NOMO-1 (cell line): ENCODE results near the gene WNT11.

ENCODE experiments used
- DNase-seq, 2 experiments: peaks; one replicate each; lab custom pipeline; 2025; ENCODE audit not compliant: unreplicated experiment in 2 of 2; lab: John Stamatoyannopoulos, UW

Gene WNT11

DNA sequence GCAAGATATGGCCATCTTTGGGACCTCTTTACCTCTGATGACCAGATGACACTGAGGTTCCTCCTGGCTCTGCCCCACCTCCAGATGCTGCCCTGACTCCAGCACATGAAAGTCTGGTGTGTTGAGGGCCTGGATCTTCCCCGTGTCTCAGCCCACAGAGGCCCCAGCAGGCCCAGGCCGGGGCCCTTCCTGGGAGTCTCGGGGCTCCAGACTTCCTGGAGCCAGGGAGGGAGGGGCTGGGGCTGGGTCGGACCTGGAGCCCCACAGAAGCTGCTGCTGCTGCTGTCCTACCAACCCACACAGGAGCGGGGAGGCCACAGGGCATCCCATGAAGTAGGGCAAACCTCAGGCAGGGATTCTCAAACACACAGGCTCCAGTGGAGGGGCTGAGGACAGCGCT is 32.2 kb upstream of the WNT11 start:
- DNase-seq = no peak

DNA sequence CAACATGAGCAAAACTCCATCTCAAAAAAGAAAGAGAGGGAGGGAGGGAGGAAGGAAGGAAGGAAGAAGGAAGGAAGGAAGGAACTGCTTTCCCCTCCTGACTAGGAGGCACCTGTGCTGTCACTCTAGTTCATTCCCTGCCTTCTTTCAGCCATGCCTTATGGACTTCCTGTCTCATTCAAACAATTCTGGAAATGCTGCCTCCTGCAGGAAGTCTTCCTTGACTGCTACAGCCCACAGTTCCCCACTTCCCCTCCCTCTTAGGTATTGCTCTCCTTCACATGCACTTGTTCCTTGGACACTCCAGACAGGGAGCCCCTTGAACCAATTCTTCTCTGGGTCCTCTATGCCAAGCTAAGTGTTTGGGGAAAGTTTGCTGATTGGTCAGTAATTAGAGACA is 31.6 kb upstream of the WNT11 start:
- DNase-seq = no peak

DNA sequence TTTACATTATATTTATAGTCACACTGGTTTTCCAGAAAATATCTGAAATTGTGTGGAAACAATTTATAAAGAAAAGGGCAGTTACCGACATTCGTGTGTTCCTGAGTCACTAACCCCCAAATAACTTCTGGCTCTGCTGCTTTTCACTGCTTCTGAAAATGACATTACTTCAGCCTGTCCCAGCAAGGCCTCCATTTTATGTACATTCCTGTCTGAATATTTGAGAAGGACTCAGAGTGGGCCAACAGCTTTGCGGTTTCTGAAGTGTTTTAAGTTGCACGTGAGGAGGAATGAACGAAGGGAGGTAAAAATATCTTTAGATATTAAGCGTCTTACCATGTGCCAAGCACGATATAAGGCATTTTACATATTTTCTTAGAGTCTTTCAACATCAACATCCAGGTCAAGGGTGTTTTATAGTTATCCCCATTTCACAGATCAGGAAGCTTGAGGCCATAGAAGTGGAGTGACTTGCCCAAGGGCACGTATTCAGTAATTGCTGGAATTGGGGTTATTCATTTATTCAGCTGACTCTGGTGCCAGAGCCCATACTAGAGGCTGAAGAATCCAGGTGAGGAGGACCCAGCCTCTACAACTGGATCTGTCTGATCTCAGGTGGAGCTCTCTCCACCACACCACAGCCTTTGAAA is 30.8 kb upstream of the WNT11 start:
- no peak for DNase-seq

DNA sequence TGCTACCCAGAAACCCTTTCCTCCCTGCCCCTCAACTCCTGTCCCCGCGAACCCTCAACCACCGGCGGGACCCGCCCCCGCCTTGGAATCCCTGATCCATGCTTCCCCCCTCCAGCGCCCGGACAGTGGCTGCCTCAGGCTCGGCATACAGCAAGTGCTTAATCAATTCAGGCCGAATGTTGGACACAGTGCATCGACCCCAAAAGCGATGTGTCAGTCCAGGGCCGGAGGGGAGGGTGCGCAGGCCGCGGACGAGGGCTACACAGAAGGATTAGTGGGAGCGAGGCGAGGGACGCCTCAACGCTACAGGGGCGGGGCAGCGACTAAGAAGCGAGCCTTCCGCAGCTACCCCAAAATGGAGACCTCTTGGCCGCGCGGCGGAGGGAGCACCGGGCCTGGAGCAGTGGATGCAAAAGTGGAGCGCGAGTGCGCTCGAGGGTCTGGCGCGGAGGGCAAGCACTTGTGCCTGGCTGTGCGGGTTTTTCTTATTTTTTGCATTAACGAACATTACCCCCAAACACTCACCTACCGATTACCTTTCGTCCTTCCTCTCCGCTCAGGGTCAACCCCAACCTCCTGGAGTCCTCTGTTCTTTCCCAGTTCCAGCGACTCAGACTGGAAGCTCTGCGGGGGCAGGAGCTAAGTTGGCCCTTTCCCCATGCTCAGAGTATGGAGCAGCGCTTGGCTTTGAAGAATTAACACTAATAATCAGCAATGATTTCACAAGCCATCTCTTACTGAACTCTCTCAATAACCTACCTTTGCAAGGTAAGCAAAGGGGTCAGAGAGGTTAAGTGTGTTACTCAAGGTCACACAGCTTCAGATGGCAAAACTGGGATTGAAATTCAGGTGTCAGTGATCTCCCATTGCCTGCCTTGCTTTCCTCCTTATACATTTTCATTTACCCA is 30.0 kb upstream of the WNT11 start:
- DNase-seq = peak; percentile 53 to 68

DNA sequence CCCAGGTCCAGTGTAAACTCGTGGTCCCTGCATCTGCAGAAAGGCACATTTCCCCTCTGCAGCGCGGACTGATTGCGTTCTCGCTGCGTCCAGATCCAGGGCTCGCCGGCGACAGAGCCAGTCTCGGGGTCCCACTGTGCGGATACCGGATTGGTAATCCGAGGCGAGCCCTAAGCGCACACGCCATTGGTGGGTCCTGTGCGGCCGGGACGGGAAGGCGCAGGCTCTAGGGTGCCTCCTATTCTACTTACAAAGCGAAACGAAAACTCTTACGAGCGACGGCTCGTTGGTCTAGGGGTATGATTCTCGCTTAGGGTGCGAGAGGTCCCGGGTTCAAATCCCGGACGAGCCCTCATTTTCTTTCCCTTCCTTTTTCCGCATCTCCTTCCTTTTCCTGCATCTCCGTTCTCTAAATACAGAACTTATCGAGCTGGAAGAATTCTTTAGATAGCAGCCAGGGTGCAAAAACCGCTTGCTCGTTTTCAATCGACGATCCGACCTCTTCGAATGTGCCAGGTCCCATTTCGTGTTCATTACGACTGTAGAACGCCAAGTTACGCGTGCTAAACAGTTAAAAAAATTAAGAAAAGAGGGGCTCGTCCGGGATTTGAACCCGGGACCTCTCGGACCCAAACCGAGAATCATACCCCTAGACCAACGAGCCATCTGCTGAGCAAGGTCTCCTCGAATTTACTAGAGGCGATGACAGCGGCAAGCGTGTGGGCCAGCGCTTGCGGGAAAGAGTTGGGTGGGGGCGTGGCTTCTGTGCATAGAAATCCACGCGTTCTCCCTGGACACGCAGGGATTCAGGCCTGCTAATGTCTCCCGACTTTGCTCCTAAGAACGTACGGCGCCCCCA is 29.2 kb upstream of the WNT11 start:
- DNase-seq = peak; percentile 80 to 87

DNA sequence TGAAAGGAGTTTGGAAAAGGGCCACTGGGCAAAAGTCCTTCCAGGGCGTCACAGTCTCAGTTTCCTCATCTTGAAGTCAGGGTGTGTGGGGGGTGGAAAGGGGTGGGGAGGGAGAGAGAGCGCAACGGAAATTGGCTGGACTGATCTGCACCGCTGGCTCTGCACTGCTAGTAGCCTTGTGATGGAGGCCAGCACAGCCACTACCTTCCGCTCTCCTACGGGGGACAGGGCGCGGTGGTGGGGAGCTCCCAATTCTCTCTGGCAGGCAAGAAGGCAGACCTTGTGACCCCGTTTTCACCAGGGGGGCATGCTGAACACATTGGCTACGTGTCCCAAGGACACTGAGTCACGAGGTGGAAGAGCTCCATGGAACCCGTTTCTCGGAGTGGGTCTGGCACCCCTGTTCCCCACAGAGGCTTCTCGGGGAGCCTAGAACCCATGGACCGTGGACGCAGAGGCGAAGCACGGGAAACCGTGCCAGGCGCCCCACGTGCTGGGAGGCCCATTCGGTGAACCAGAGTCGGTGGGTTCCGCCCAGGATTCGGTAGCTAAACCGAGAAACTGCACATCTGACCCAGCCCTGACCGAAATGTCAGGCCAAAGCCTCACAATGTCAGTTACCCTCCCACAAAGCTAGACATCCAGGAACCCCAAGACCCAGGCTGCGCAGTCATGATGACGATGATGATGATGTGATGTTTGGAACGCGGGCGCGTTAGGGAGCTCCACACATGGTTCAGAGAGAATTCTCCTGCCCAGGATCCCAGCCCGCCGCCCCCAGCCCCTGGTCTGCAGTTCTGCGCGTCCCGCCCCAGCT is 28.3 kb upstream of the WNT11 start:
- DNase-seq = peak; percentile 55 to 63

DNA sequence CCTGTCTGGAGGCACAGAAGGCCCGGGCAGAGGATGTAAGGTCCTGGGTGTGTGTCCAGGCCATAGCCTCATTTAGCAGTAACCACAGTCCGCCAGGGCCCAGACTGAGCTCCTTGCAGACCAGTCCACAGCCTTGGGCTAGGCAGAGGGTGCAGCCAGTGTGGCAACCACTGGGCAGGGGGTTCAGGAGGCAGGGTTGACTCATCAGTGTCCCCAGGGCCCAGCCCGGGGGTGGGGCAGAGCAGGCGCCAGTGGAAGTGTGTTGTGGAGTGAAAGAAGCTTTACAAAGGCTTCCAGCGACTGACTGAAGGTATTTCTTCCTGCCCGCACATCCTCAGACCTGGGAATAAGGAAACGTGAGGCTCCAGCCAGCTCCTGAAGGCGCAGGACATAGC is 27.7 kb upstream of the WNT11 start:
- no peak for DNase-seq

DNA sequence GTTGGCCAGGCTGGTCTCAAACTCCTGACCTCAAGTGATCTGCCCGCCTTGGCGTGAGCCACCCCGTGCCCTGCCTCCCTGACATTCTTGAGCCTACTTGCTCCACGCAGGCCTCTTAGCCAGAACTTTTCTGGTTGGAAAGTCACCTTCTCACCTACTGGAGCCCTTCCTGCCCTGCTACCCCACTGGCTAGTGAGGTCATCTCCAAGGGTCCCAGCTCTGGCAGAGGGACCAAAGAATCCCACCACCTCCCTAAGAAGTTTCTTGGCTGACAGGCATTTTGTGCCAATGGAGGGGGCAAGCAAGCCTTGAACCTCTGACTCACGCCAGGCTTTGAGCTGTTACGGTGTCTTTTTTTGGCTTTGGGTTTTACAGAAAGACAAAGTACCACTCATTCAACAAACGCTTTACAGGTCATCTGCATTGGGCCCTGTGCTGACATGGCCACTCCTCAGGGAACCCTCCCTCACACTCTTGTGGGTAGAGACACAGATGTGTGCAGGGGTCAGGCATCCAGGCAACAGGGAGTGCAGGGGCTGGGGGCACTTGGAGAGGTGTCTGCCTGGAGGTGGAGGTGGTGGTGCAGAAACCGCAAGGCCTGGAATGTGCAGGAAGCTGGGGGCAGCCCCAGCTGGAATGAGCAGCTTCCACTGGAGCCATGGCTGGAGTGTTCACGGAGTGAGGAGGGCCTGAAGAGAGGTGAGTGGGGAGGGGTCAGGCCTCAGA is 27.1 kb upstream of the WNT11 start:
- no peak for DNase-seq

DNA sequence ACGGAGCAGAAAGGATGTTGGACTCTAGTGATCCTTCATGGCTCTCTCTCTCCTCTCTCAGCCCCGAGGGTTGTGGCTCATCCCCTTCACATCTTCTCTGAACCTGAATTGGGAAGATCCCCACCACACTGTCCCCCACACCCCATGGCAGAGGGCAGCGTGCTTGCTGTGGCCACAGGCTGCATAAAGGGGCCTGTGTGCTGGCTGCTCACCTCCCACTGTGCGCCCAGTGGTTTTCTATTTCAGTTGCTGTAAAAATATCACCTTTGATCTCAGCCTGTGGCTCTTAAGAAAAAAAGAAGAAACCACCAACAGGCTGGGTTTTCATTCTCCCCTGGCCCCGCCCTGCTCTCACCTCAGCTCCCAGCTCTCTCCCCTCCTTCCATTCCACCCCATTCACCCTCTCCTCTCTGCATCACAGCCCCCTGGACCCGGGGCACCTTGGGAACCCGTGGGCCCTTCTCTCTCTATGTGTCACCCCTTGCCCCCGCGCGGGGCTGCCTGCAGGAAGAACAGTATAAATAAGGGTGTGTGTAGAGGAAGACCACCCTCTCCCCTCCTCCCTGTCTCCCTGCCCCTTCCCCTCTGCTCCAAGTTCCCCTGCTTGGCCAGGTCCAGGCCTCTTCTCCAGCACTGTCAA is 25.8 kb upstream of the WNT11 start:
- DNase-seq = no peak

DNA sequence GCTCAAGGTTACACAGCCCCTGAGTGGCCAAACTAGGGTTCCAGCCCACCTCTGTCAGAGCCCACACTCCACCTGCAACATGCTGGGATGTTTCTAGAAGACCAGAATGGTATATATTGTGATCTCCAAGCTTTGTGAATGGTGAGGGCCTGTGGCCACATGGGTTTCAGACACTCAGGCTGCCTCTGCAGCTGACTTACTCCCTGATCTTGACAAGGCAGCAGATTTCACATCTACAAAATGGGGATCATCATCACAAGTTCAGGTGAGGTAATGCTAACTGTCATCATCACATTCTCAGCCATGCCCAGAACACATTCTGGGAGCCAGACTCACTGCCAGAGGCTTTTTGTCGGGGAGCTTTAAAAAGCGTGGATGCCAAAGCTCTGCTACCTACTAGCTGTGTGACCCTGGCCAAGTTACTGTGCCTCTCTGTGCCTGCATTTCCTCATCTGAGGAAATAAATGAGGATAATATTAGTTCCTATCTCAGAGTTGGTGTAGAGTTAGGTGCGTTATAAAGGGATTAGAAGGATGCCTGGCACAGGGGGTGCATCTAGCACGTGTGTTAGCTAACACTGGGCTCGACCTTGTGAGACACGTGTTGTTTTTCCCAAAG is 24.9 kb upstream of the WNT11 start:
- DNase-seq = no peak

DNA sequence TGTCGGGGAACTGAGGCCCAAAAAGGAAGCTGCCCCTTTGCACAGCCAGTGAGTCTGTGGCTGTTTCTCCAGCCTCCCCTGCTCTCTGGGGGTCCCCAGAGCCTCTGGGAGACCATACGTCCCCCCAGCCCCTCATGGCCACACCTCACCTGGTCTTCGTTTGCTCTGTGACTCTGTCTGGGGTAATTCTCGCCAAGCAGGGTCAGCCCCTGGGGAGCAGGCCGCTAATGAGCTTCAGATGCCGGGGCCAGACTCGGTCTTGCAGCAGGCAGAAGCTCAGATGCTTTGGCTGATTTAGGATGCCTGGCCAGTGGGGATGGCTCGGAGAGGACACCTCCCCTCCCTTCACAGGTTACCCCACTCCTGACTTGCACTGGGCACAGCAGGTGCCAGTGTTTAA is 24.1 kb upstream of the WNT11 start:
- no peak for DNase-seq

DNA sequence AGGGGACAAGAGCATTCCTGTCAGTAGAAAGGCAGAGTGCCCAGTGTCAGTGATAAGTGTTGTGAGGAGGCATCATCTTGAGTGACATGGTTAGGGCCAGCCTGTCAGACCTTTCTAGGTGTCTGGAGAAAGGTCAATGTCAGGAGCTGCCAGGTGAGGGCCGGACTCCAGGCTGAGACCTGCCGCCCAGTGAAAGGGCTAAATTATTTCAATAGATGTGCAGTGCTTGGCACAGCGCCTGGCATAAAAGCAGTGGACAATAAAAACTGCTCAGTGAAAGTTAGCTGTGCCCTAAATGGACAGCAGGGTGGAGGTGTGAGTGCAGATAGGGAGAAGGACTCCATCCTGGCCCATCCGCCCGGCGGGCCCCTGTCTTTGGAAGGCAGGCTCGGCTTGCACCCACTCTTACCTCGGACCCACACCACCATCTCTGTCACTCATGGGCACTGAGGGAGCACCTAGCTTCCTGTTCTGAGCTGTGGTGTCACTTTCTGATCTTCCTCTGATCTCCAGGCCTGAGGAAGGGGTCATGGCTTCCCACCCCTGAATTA is 23.5 kb upstream of the WNT11 start:
- no peak for DNase-seq

DNA sequence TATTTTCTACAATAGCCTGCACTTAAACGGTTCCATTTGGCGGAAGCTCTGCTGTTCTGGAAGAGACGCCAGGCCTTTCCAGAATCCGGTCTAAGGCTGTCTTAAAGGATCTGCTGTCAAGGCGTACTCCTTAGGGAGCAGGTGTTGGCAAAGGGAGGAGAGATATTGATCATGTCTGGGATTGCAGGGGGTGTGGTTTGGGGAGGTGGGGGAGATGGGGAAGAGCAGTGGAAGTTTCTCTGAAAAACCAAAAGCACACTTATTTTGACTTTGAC is 22.5 kb upstream of the WNT11 start:
- DNase-seq = no peak

DNA sequence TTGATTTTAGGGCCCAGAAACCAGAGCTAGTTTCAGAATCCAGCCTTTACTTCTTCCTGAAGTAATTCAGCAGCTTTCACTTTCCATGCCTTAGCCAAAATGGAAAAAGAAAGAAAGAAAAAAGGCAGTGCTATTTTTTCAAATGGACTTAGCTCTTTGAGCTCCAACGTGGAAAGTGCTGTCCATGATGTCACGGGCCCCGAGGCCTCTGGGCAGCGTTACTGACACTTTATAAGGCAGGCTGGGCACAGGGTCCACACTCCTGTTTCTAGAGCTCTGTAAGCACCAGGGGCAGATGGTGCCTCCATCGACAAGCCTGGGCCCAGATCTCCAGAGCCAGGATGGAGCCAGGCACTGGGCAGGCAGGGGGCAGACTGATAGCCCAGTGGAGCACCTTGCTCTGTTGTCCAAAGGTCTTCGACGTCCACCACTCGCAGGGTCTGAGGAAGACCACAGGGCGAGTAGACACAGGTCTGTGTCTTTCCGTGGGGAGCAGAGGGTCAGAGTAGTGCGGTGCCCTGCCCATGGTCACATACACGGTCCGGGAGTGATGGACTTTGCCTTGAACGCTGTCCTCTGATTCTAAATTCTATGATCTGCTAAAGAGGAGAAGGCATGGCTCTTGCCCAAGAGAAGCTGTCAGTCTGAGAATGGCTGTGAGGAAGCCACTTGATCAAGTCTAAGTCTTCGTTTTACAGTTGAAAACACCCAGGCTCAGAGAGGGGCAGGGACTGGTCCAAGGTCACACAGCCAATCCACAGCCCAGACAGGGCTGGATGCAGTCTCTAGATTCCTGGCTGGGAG is 22.0 kb upstream of the WNT11 start:
- no peak for DNase-seq

DNA sequence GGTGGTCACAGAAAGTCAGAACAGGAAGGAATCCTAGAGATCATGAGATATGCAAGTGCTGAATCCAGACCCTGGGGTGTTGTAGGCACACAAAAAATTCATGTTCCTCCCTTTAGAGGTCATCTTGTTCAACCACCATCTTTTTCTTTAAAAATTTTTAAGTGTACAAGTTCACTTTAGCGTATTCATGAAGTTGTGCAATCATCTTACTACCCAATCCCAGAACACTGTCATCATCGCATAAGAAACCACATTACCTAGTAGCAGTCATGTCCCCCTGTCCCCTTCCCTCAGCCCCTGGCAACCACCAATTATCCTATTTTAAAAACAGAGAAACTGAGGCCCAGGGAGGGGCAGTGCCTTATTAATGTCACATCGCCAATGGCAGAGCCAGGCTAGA is 20.3 kb upstream of the WNT11 start:
- peak in 1 of 2 experiments; percentile 9 for DNase-seq

DNA sequence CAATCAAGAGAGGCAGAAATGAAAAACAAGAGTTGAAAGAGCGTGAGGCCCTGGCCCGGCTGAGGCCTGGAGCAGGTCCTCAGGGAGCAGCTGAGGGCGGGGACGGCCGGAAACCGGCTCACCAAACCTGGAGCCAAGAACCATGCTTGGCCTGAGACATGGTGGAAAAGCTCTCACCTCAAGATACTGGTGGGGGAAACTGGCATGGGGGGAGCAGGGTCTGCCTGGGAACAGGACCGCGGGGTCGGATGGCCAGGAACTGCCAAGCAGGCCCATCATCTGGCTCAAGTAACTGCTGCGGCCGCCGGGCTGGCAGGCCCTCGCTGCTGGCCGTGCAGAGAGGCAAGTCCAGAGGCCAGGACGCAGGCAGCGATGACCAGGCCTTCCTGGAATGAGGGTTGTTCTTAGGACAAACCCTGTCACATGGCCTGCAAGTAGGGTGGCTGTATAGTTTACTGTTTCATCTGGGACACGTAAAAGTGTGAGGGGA is 18.9 kb upstream of the WNT11 start:
- DNase-seq = no peak

DNA sequence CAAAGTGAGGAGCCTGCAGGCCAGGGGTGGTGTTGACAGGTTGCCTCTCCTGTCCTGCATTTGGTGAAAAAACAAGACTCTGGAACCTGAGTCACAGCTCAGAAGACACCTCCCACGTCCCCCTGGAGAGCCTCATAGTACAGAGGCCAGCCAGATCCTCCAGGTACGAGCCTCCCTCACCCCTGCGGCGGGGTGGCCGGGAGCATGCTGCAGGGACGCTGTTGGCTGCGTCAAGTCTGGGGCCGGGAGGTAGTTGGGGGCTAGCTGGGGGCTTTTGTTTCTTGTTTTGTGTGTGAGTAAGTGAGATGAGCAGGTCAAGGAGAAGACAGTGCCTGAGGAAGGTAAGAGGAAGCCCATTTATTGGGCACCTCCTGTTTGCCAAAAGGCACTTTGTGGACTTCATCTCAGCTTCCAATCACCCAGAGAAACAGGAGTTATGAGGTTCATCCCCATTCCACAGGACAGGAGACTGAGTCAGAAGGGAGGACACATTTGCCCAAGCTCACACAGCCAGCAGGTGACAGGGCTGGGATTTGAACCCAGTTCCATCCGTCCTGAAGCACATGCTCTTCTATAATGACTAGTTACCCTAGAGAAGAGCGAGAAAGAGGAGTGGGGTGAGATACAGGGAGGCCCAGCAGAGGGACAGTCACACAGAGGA is 18.3 kb upstream of the WNT11 start:
- no peak for DNase-seq
